AG04450 (cell line): ENCODE data around the gene STARD10. TPM values are rescaled to one million over a fixed set of nuclear protein-coding genes. Genes with fewer than 3 reads are reported as not detected.
A peak's percentile ranks its signal among the peaks of the same experiment; 100 is the strongest.

ENCODE experiments used
- CTCF ChIA-PET: fragments of 300-600, 350-600 bp; formaldehyde crosslinking; extraction: SDS; loops from one replicate; lab custom pipeline; 2022; ENCODE audit warnings: antibody characterized with exemption, inconsistent platforms; lab: Charles Lee
- POLR2A ChIA-PET: fragments of 350-600 bp; formaldehyde crosslinking; extraction: SDS; loops from one replicate; lab custom pipeline; 2021; ENCODE audit warnings: antibody characterized with exemption, inconsistent platforms; lab: Yijun Ruan, JAX
- DNase-seq: peaks from one replicate; pipeline ENCODE4 v3.0.0-alpha.2; 2011; ENCODE audit warnings: low read depth, low spot score
- H3K27ac ChIP-seq: one replicate; pipeline ENCODE4 v1.5.1; 2012; ENCODE audit warnings: low read depth, low read length, control low read depth
- H3K27me3 ChIP-seq: one replicate; pipeline ENCODE4 v1.6.0; 2012; ENCODE audit warnings: low read length; ENCODE audit not compliant: control insufficient read depth, insufficient read depth
- H3K4me3 ChIP-seq: 2 replicates; pipeline ENCODE4 v1.5.1; 2011; ENCODE audit warnings: mild to moderate bottlenecking, low read depth, low read length, control low read depth
- H3K9me3 ChIP-seq: 2 replicates; pipeline ENCODE4 v1.5.1; 2012; ENCODE audit warnings: low read length; ENCODE audit not compliant: control insufficient read depth, insufficient read depth
- CTCF ChIP-seq: IDR thresholded peaks from 2 replicates; pipeline ENCODE4 v1.5.1; 2011; ENCODE audit warnings: low read depth, low read length, control low read depth, inconsistent platforms
- polyA plus RNA-seq: library from polyadenylated mRNA; depleted of rRNA; stranded (reverse); fragments of >200 nt; gene quantifications from 2 replicates; pipeline ENCODE4 v1.2.3, GENCODE V29; 2011

STARD10 gene
- polyA plus RNA-seq, 1 experiment = 38.4 TPM

GRCh38 chr11:72784662-72785061, 9.2 kb downstream of the STARD10 start:
- TF ChIP-seq CTCF = no peak
- POLR2A ChIA-PET = no interaction called here

GRCh38 chr11:72783144-72783905, 10.5 kb downstream of the STARD10 start:
- ChIA-PET POLR2A (no interaction called here), CTCF (interaction anchor here (1.5 kb wide), 1 partner anchor 9 kb away, joined by 7 read pairs; no protein-coding TSS in a partner anchor)
- peaks cover 3% of the 10 kb centered on the region for H3K27me3 ChIP-seq
- H3K9me3 ChIP-seq = no peaks in the 10 kb centered on the region
- TF ChIP-seq CTCF = no peak
- DNase-seq = no peak
- no peak overlapping the region for H3K27ac ChIP-seq
- H3K4me3 ChIP-seq = no peak overlapping the region

More at GRCh38 chr11:72784662-72785061, 9.2 kb downstream of the STARD10 start:
- H3K27ac ChIP-seq = no peak overlapping the region
- CTCF ChIA-PET = no interaction called here
- DNase-seq = no peak
- peaks cover 3% of the 10 kb centered on the region for H3K27me3 ChIP-seq
- no peaks in the 10 kb centered on the region for H3K9me3 ChIP-seq
- H3K4me3 ChIP-seq = no peak overlapping the region

- Histone ChIP-seq H3K27me3 (peaks cover 3% of the 10 kb centered on the region), H3K27ac (no peak overlapping the region), H3K9me3 (no peaks in the 10 kb centered on the region), H3K4me3 (peak overlapping the region; percentile 53)
- CTCF ChIA-PET = interaction anchor here (1.0 to 1.5 kb wide), 2 partner anchors 10 to 12 kb away, joined by 3 to 7 read pairs; partner anchors contain the start of gene STARD10
- no peak for DNase-seq
- POLR2A ChIA-PET = interaction anchor here (1.0 kb wide), 2 partner anchors 10 to 12 kb away, joined by 3 read pairs; no protein-coding TSS in a partner anchor
- TF ChIP-seq CTCF = no peak
These were observed 11.5 kb downstream of the STARD10 start for GRCh38 chr11:72782081-72782920.

- Histone ChIP-seq H3K9me3 (no peaks in the 10 kb centered on the region), H3K27me3 (peaks cover 3% of the 10 kb centered on the region), H3K4me3 (peak overlapping the region; percentile 53), H3K27ac (no peak overlapping the region)
- TF ChIP-seq CTCF = no peak
- CTCF ChIA-PET = interaction anchor here (1.0 kb wide), 1 partner anchor 13 kb away, joined by 3 read pairs; the partner anchor contains the start of gene STARD10
- POLR2A ChIA-PET = interaction anchor here (1.0 kb wide), 2 partner anchors 11 to 13 kb away, joined by 3 read pairs; no protein-coding TSS in a partner anchor
- DNase-seq = no peak
These were observed 12.3 kb downstream of the STARD10 start for GRCh38 chr11:72781313-72782080.
